LNCaP clone FGC (cell line): ENCODE measurements around the gene TP53I11.

Source experiments
- DNase-seq: peaks from one replicate; pipeline ENCODE4 v3.0.0-alpha.2; 2011; ENCODE audit warnings: low read depth
- H3K4me3 ChIP-seq: 2 replicates; pipeline ENCODE4 v1.5.1; 2011; ENCODE audit warnings: mild to moderate bottlenecking, low read depth, low read length, control low read depth
- CTCF ChIP-seq: IDR thresholded peaks from 2 replicates; pipeline ENCODE4 v1.5.1; 2012; ENCODE audit warnings: mild to moderate bottlenecking; ENCODE audit not compliant: control insufficient read depth, insufficient read depth; ENCODE audit errors: extremely low read depth

TP53I11 gene

GRCh38 chr11:44992774-44993173, 42.1 kb upstream of the TP53I11 start:
- H3K4me3 ChIP-seq = no peak overlapping the region
- TF ChIP-seq CTCF = no peak

GRCh38 chr11:44992181-44992582, 41.5 kb upstream of the TP53I11 start:
- no peak overlapping the region for H3K4me3 ChIP-seq
- no peak for DNase-seq
- no peak for TF ChIP-seq CTCF

More at GRCh38 chr11:44992774-44993173, 42.1 kb upstream of the TP53I11 start:
- no peak for DNase-seq

- no peak for TF ChIP-seq CTCF
- no peak overlapping the region for H3K4me3 ChIP-seq
- no peak for DNase-seq
Observed at GRCh38 chr11:44990665-44991064, 40.0 kb upstream of the TP53I11 start.

GRCh38 chr11:44989831-44990566, 39.3 kb upstream of the TP53I11 start:
- TF ChIP-seq CTCF = no peak

GRCh38 chr11:44988981-44989635, 38.4 kb upstream of the TP53I11 start:
- DNase-seq = no peak
- H3K4me3 ChIP-seq = no peak overlapping the region
- TF ChIP-seq CTCF = no peak

More at GRCh38 chr11:44989831-44990566, 39.3 kb upstream of the TP53I11 start:
- no peak overlapping the region for H3K4me3 ChIP-seq
- no peak for DNase-seq

- TF ChIP-seq CTCF = no peak
- H3K4me3 ChIP-seq = no peak overlapping the region
- DNase-seq = no peak
Observed at GRCh38 chr11:44988111-44988510, 37.4 kb upstream of the TP53I11 start.
